Peyer's patch (tissue), 4 donors: Measurements from ENCODE around the gene FERMT2. TPM values are rescaled to one million over a fixed set of nuclear protein-coding genes. Genes with fewer than 3 reads are reported as not detected.

ENCODE experiments used
- DNase-seq, 3 donors: peaks; one replicate each; pipeline ENCODE4 v3.0.0-alpha.2; 2017 to 2019
- H3K27ac ChIP-seq, 4 donors: fragments of 200-600 bp; sonication (generic); one replicate each; pipeline ENCODE4 v1.5.1; 2016 to 2019
- H3K27me3 ChIP-seq, 2 donors: fragments of 200-600 bp; sonication (generic); one replicate each; pipeline ENCODE4 v1.5.1; 2019
- H3K36me3 ChIP-seq, 3 donors: fragments of 200-600 bp; sonication (generic); one replicate each; pipeline ENCODE4 v1.5.1; 2016 to 2019
- H3K4me1 ChIP-seq, 4 donors: fragments of 200-600 bp; sonication (generic); one replicate each; pipeline ENCODE4 v1.5.1; 2016 to 2019
- H3K4me3 ChIP-seq, 4 donors: fragments of 200-600 bp; sonication (generic); 1 replicate in 3 of 4; 2 replicates in 1 of 4; pipeline ENCODE4 v1.5.1; 2016 to 2019; ENCODE audit warnings: mild to moderate bottlenecking in 1 of 4
- H3K9me3 ChIP-seq, 4 donors: fragments of 200-600 bp; sonication (generic); one replicate each; pipeline ENCODE4 v1.5.1; 2016 to 2019; ENCODE audit warnings: mild to moderate bottlenecking in 1 of 4
- POLR2A ChIP-seq, 2 donors: fragments of 450-650 bp; IDR thresholded peaks; one replicate each; pipeline ENCODE4 v1.5.1; 2017; ENCODE audit warnings: antibody characterized with exemption in 2 of 2, mild to moderate bottlenecking in 2 of 2, moderate library complexity in 2 of 2
- total RNA-seq, 4 donors: library from RNA; depleted of rRNA; stranded (reverse); fragments of >200 nt; gene quantifications; one replicate each; pipeline ENCODE4 v1.1.0, GENCODE V29; 2016
- TF ChIP-seq, protein P1 (sequence below), 6 experiments: fragments of 450-650 bp in 4 of 6; fragments of 200-600 bp in 2 of 6; sonication (generic) in 1 of 6; IDR thresholded peaks; one replicate each; pipeline ENCODE4 v1.5.1; 2017 to 2019; ENCODE audit warnings: antibody characterized with exemption in 6 of 6, mild to moderate bottlenecking in 3 of 6, moderate library complexity in 1 of 6

FERMT2 gene
- total RNA-seq, 4 donors from 2014 or later, result 10.0 to 59.4 (median 12.4) TPM

DNA sequence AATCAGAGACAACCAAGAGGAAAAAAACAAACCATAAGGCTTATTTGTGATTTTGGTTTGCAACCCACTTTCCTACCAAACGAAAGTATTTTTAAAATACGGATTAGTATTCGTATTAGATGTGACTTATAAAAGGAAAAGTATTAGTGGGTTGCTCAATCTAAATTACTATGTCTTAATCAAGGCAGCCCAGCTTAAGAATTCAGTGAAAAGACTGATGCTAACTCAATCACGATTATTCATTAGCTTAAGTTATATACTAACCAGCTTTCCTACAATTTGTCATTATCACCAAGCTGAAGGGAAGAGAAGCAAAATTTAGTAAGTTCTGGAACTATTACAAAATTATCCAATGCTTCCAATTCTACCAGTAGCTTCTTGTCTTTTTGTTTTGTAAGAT is 62.7 kb downstream of the FERMT2 start:
- H3K4me1 ChIP-seq, result no peaks in the 10 kb centered on the region

DNA sequence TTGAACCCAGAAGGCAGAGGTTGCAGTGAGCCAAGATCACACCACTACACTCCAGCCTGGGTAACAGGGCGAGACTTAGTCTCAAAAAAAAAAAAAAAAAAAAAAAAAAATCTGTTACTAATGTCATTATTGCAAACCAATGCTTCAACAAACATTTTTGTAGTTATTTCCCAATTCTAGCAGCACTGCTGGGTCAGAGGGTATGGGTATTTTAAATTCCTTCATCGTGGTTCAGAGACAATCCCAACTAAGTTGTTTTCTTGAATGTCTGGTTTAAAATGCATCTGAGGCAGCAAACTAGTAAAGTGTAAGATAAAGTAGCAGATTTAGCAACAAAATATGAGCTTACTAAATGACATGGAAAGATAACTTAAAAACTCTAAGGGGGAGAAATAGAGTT is 65.6 kb downstream of the FERMT2 start:
- Histone ChIP-seq H3K4me3 (no peak overlapping the region), H3K27ac (no peak overlapping the region), H3K4me1 (no peaks in the 10 kb centered on the region), H3K27me3 (no peaks in the 10 kb centered on the region), H3K9me3 (no peaks in the 10 kb centered on the region), H3K36me3 (no peaks in the 10 kb centered on the region)
- TF ChIP-seq POLR2A (IDR thresholded peaks at IDR 0.05), result no peak
- TF ChIP-seq, protein P1, sequence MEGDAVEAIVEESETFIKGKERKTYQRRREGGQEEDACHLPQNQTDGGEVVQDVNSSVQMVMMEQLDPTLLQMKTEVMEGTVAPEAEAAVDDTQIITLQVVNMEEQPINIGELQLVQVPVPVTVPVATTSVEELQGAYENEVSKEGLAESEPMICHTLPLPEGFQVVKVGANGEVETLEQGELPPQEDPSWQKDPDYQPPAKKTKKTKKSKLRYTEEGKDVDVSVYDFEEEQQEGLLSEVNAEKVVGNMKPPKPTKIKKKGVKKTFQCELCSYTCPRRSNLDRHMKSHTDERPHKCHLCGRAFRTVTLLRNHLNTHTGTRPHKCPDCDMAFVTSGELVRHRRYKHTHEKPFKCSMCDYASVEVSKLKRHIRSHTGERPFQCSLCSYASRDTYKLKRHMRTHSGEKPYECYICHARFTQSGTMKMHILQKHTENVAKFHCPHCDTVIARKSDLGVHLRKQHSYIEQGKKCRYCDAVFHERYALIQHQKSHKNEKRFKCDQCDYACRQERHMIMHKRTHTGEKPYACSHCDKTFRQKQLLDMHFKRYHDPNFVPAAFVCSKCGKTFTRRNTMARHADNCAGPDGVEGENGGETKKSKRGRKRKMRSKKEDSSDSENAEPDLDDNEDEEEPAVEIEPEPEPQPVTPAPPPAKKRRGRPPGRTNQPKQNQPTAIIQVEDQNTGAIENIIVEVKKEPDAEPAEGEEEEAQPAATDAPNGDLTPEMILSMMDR (IDR thresholded peaks at IDR 0.05), result no peak
- DNase-seq, result no peak

More for the DNA sequence above, 62.7 kb downstream of the FERMT2 start:
- no peak for TF ChIP-seq POLR2A (IDR thresholded peaks at IDR 0.05)
- TF ChIP-seq, protein P1 (IDR thresholded peaks at IDR 0.05), result no peak
- Histone ChIP-seq H3K4me3 (no peak overlapping the region), H3K36me3 (no peaks in the 10 kb centered on the region), H3K9me3 (no peaks in the 10 kb centered on the region), H3K27ac (no peak overlapping the region), H3K27me3 (no peaks in the 10 kb centered on the region)
- DNase-seq, result no peak

DNA sequence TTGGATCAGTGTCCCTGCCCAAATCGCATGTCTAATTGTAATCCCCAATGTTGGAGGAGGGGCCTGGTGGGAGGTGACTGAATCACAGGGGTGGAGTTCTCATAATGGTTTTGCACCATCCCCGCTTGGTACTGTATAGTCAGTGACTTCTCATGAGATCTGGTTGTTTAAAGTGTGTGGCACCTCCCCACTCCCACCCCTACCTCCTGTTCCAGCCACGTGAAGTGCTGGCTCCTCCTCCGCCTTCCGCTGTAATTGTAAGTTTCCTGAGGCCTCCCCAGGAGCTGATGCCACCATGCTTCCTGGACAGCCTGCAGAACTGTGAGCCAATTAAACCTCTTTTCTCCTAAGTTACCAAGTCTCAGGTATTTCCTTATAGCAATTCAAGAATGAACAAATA is 67.2 kb downstream of the FERMT2 start:
- no peaks in the 10 kb centered on the region for H3K4me1 ChIP-seq
- no peak overlapping the region for H3K4me3 ChIP-seq
- no peak overlapping the region for H3K27ac ChIP-seq
- no peak for TF ChIP-seq POLR2A (IDR thresholded peaks at IDR 0.05)
- TF ChIP-seq, protein P1 (IDR thresholded peaks at IDR 0.05), result no peak
- H3K27me3 ChIP-seq, result no peaks in the 10 kb centered on the region
- DNase-seq, result no peak
- no peaks in the 10 kb centered on the region for H3K36me3 ChIP-seq
- H3K9me3 ChIP-seq, result no peaks in the 10 kb centered on the region

DNA sequence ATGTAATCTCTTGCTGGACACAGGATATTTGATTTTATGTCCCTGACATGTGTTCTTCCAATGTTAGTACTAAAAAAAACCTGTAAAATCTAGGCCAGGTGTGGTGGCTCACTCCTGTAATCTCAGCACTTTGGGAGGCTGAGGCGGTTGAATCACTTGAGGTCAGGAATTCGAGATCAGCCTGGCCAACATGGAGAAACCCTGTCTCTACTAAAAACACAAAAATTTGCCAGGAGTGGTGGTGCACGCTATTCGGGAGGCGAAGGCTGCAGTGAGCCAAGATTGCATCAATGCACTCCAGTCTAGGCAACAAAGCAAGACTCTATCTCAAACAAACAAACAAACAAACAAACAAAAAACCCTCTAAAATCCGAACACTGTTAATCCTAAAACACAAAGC is 68.0 kb downstream of the FERMT2 start:
- TF ChIP-seq, protein P1 (IDR thresholded peaks at IDR 0.05), result no peak
- no peak for TF ChIP-seq POLR2A (IDR thresholded peaks at IDR 0.05)

DNA sequence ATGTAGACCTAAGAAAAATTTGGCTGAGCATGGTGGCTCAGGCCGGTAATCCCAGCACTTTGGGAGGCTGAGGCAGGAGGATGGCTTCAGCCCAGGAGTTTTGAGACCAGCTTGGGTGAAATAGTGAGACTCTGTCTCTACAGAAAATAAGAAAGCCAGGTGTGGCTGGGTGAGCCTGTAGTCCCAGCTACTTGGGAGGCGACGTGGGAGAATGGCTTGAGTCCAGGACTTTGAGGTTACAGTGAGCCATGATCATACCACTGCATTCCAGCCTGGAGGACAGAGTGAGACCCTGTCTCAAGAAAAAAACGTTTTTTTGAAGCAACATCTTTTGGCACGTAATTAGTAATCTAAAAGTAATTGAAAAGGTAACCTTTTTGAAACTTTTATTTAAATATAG is 70.9 kb downstream of the FERMT2 start:
- Histone ChIP-seq H3K36me3 (no peaks in the 10 kb centered on the region), H3K27me3 (no peaks in the 10 kb centered on the region), H3K9me3 (no peaks in the 10 kb centered on the region), H3K27ac (no peak overlapping the region), H3K4me3 (no peak overlapping the region), H3K4me1 (no peaks in the 10 kb centered on the region)
- DNase-seq, result no peak
- TF ChIP-seq POLR2A (IDR thresholded peaks at IDR 0.05), result no peak
- TF ChIP-seq, protein P1 (IDR thresholded peaks at IDR 0.05), result no peak

More for the DNA sequence above, 68.0 kb downstream of the FERMT2 start:
- no peak for DNase-seq
- Histone ChIP-seq H3K27me3 (no peaks in the 10 kb centered on the region), H3K36me3 (no peaks in the 10 kb centered on the region), H3K4me1 (no peaks in the 10 kb centered on the region), H3K27ac (no peak overlapping the region), H3K4me3 (no peak overlapping the region), H3K9me3 (no peaks in the 10 kb centered on the region)

DNA sequence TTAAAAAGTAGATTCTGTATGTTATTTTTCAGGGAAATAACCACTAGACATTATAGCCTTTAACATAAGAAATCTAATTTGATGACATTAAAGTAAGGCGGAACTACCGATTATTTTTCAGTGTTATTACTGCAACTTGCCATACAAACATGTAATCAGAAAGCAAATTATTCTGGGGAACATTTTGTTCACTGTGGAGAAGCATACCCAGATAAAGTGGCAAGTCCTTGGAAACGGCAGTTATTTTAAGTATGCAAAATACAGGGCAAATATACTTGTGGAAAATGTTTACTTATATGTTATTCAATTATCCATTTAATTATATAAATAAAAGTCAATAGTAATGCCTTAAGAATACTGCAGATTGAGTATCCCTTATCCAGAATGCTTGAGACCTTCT is 71.9 kb downstream of the FERMT2 start:
- no peaks in the 10 kb centered on the region for H3K4me1 ChIP-seq
- no peak for DNase-seq
- no peaks in the 10 kb centered on the region for H3K36me3 ChIP-seq
- no peaks in the 10 kb centered on the region for H3K9me3 ChIP-seq
- no peaks in the 10 kb centered on the region for H3K27me3 ChIP-seq
- TF ChIP-seq, protein P1 (IDR thresholded peaks at IDR 0.05), result no peak
- TF ChIP-seq POLR2A (IDR thresholded peaks at IDR 0.05), result no peak
- no peak overlapping the region for H3K27ac ChIP-seq
- H3K4me3 ChIP-seq, result no peak overlapping the region
